GM18526 (cell line): ENCODE measurements around the gene CST5.

ENCODE experiments used
- POLR2A ChIP-seq: IDR thresholded peaks from 3 replicates; pipeline ENCODE4 v1.6.1; 2011; ENCODE audit not compliant: insufficient read length; ENCODE audit errors: extremely low read depth

Gene CST5

GRCh38 chr20:23869520-23869919 is 10.0 kb downstream of the CST5 start:
- TF ChIP-seq POLR2A, result no peak

GRCh38 chr20:23868321-23868720 is 11.2 kb downstream of the CST5 start:
- no peak for TF ChIP-seq POLR2A

- TF ChIP-seq POLR2A, result no peak
Observed at GRCh38 chr20:23867152-23867776, 12.3 kb downstream of the CST5 start.

GRCh38 chr20:23857962-23858595 is 21.5 kb downstream of the CST5 start:
- TF ChIP-seq POLR2A, result no peak

GRCh38 chr20:23856736-23857135 is 22.8 kb downstream of the CST5 start:
- TF ChIP-seq POLR2A, result no peak

GRCh38 chr20:23856226-23856625 is 23.3 kb downstream of the CST5 start:
- no peak for TF ChIP-seq POLR2A

- TF ChIP-seq POLR2A, result no peak
Observed at GRCh38 chr20:23841693-23842092, 37.9 kb downstream of the CST5 start.

- TF ChIP-seq POLR2A, result no peak
Observed at GRCh38 chr20:23835716-23836115, 43.8 kb downstream of the CST5 start.

- no peak for TF ChIP-seq POLR2A
Observed at GRCh38 chr20:23832775-23833513, 46.6 kb downstream of the CST5 start.

- TF ChIP-seq POLR2A, result no peak
Observed at GRCh38 chr20:23826541-23827021, 53.0 kb downstream of the CST5 start, which contains the start of gene CST2. CST2 (minus strand) TSS chr20:23826729; CDS start chr20:23826660, 69 bp downstream.
